NCI-H526 (cell line): Measurements from ENCODE around the gene DUT.

Experiments used
- DNase-seq, 2 experiments: peaks; one replicate each; lab custom pipeline; 2025; lab: John Stamatoyannopoulos, UW

DUT gene

GRCh38 chr15:48330105-48330785 is 984 bp upstream of the DUT start:
- DNase-seq: peak; percentile 7 to 24

- peak; percentile 54 to 84 for DNase-seq
Measured at GRCh38 chr15:48331796-48332641, 790 bp downstream of the DUT start.

- DNase-seq: peak in 1 of 2 experiments; percentile 49
Measured at GRCh38 chr15:48332642-48333034, 1.4 kb downstream of the DUT start.

GRCh38 chr15:48333540-48333939 is 2.3 kb downstream of the DUT start:
- no peak for DNase-seq

GRCh38 chr15:48334260-48334659 is 3.0 kb downstream of the DUT start:
- no peak for DNase-seq

GRCh38 chr15:48336940-48337339 is 5.7 kb downstream of the DUT start:
- DNase-seq: no peak

GRCh38 chr15:48337607-48338006 is 6.4 kb downstream of the DUT start:
- DNase-seq: no peak

- DNase-seq: no peak
Measured at GRCh38 chr15:48340111-48340510, 8.9 kb downstream of the DUT start.

- no peak for DNase-seq
Measured at GRCh38 chr15:48343865-48344264, 12.6 kb downstream of the DUT start.

- no peak for DNase-seq
Measured at GRCh38 chr15:48345516-48345915, 14.3 kb downstream of the DUT start.

GRCh38 chr15:48352474-48353072 is 21.3 kb downstream of the DUT start:
- DNase-seq: peak; percentile 46 to 81

GRCh38 chr15:48354694-48355303 is 23.6 kb downstream of the DUT start:
- DNase-seq: no peak

- no peak for DNase-seq
Measured at GRCh38 chr15:48355377-48355776, 24.1 kb downstream of the DUT start.

GRCh38 chr15:48358229-48359152 is 27.3 kb downstream of the DUT start:
- DNase-seq: peak in 1 of 2 experiments; percentile 3

- no peak for DNase-seq
Measured at GRCh38 chr15:48360841-48361240, 29.6 kb downstream of the DUT start.

GRCh38 chr15:48361685-48362084 is 30.5 kb downstream of the DUT start:
- DNase-seq: no peak

GRCh38 chr15:48363474-48363873 is 32.2 kb downstream of the DUT start:
- DNase-seq: no peak

- no peak for DNase-seq
Measured at GRCh38 chr15:48365575-48365974, 34.3 kb downstream of the DUT start.

- DNase-seq: no peak
Measured at GRCh38 chr15:48366584-48367312, 35.5 kb downstream of the DUT start.

- DNase-seq: no peak
Measured at GRCh38 chr15:48367483-48367882, 36.3 kb downstream of the DUT start.

- no peak for DNase-seq
Measured at GRCh38 chr15:48370460-48370859, 39.2 kb downstream of the DUT start.
